ENCODE results near the gene C1R. TPM values are rescaled to one million over a fixed set of nuclear protein-coding genes. Genes with fewer than 3 reads are reported as not detected.
A peak's percentile ranks its signal among the peaks of the same experiment; 100 is the strongest.

Gene C1R
- total RNA-seq, 1 donor from 2014 or later = 3.3 TPM

- H3K79me2 ChIP-seq (ENCODE audit: low read depth) = no peaks in the 10 kb centered on the region
- Mint-ChIP-seq H3K9me3 (no peaks in the 10 kb centered on the region), H3K4me3 (no peak overlapping the region), H3K4me1 (peaks cover 6% of the 10 kb centered on the region), H3K27me3 (ENCODE audit: insufficient read depth, low read depth) (peaks cover 9% of the 10 kb centered on the region), H3K27ac (no peak overlapping the region), H3K36me3 (no peaks in the 10 kb centered on the region)
- H3K4me1 ChIP-seq = no peaks in the 10 kb centered on the region
- DNase-seq (ENCODE audit: low spot score) = no peak
- no peaks in the 10 kb centered on the region for H3K36me3 ChIP-seq
- no peak overlapping the region for H2AFZ ChIP-seq (replicated peaks)
- no peak overlapping the region for H3K9ac ChIP-seq
- no peaks in the 10 kb centered on the region for H4K20me1 ChIP-seq (ENCODE audit: low read depth)
- no peak for TF ChIP-seq EZH2phosphoT487 (IDR thresholded peaks at IDR 0.05)
- no peak for TF ChIP-seq EZH2 (IDR thresholded peaks at IDR 0.05)
- TF ChIP-seq CTCF (IDR thresholded peaks at IDR 0.05) = no peak
- H3K27me3 ChIP-seq = no peaks in the 10 kb centered on the region
- H3K4me2 ChIP-seq = no peak overlapping the region
- no peaks in the 10 kb centered on the region for H3K9me3 ChIP-seq (ENCODE audit: low read depth)
- no peak overlapping the region for H3K27ac ChIP-seq
- H3F3A ChIP-seq (ENCODE audit: low read depth) = no peaks in the 10 kb centered on the region
- no peak overlapping the region for H3K4me3 ChIP-seq
Observed at GRCh38 chr12:7064516-7064915, 27.7 kb downstream of the C1R start.

GRCh38 chr12:7061596-7061995 lies 30.6 kb downstream of the C1R start:
- Histone ChIP-seq H3K4me2 (no peak overlapping the region), H3K27me3 (no peaks in the 10 kb centered on the region), H3K9me3 (ENCODE audit: low read depth) (no peaks in the 10 kb centered on the region), H3K4me1 (no peaks in the 10 kb centered on the region), H2AFZ (replicated peaks) (no peak overlapping the region), H3K36me3 (no peaks in the 10 kb centered on the region), H3K27ac (no peak overlapping the region), H3K79me2 (ENCODE audit: low read depth) (no peaks in the 10 kb centered on the region), H3K4me3 (no peak overlapping the region), H3K9ac (no peak overlapping the region), H4K20me1 (ENCODE audit: low read depth) (no peaks in the 10 kb centered on the region), H3F3A (ENCODE audit: low read depth) (no peaks in the 10 kb centered on the region)
- TF ChIP-seq EZH2 (IDR thresholded peaks at IDR 0.05) (no peak), CTCF (IDR thresholded peaks at IDR 0.05) (no peak), EZH2phosphoT487 (IDR thresholded peaks at IDR 0.05) (no peak)
- no peak for DNase-seq (ENCODE audit: low spot score)
- H3K4me3 Mint-ChIP-seq = no peak overlapping the region
- peaks cover 9% of the 10 kb centered on the region for H3K27me3 Mint-ChIP-seq (ENCODE audit: insufficient read depth, low read depth)
- H3K9me3 Mint-ChIP-seq = no peaks in the 10 kb centered on the region
- H3K27ac Mint-ChIP-seq = peak overlapping the region; percentile 7
- H3K4me1 Mint-ChIP-seq = peaks cover 6% of the 10 kb centered on the region
- H3K36me3 Mint-ChIP-seq = no peaks in the 10 kb centered on the region

- peaks cover 9% of the 10 kb centered on the region for H3K27me3 Mint-ChIP-seq (ENCODE audit: insufficient read depth, low read depth)
- Histone ChIP-seq H3K9ac (no peak overlapping the region), H3K27me3 (no peaks in the 10 kb centered on the region), H4K20me1 (ENCODE audit: low read depth) (no peaks in the 10 kb centered on the region), H3F3A (ENCODE audit: low read depth) (no peaks in the 10 kb centered on the region), H3K9me3 (ENCODE audit: low read depth) (no peaks in the 10 kb centered on the region), H2AFZ (replicated peaks) (no peak overlapping the region), H3K79me2 (ENCODE audit: low read depth) (no peaks in the 10 kb centered on the region), H3K4me2 (no peak overlapping the region), H3K36me3 (no peaks in the 10 kb centered on the region), H3K4me1 (no peaks in the 10 kb centered on the region), H3K27ac (no peak overlapping the region), H3K4me3 (no peak overlapping the region)
- H3K4me3 Mint-ChIP-seq = no peak overlapping the region
- no peaks in the 10 kb centered on the region for H3K9me3 Mint-ChIP-seq
- TF ChIP-seq EZH2phosphoT487 (IDR thresholded peaks at IDR 0.05) (no peak), EZH2 (IDR thresholded peaks at IDR 0.05) (no peak)
- H3K36me3 Mint-ChIP-seq = no peaks in the 10 kb centered on the region
- no peak for DNase-seq (ENCODE audit: low spot score)
- H3K27ac Mint-ChIP-seq = peak overlapping the region; percentile 7
- peaks cover 6% of the 10 kb centered on the region for H3K4me1 Mint-ChIP-seq
Observed at GRCh38 chr12:7061138-7061537, 31.1 kb downstream of the C1R start.

- H3K27me3 Mint-ChIP-seq (ENCODE audit: insufficient read depth, low read depth) = peaks cover 5% of the 10 kb centered on the region
- H4K20me1 ChIP-seq (ENCODE audit: low read depth) = no peaks in the 10 kb centered on the region
- peaks cover 6% of the 10 kb centered on the region for H3K4me1 Mint-ChIP-seq
- no peaks in the 10 kb centered on the region for H3K36me3 Mint-ChIP-seq
- H3F3A ChIP-seq (ENCODE audit: low read depth) = no peaks in the 10 kb centered on the region
- H3K4me2 ChIP-seq = no peak within 1 kb of the TSS
- H3K9ac ChIP-seq = no peak within 1 kb of the TSS
- no peak within 1 kb of the TSS for H3K4me3 Mint-ChIP-seq
- H3K79me2 ChIP-seq (ENCODE audit: low read depth) = no peaks in the 10 kb centered on the region
- H3K4me1 ChIP-seq = no peaks in the 10 kb centered on the region
- H3K9me3 ChIP-seq (ENCODE audit: low read depth) = no peaks in the 10 kb centered on the region
- TF ChIP-seq EZH2phosphoT487 (IDR thresholded peaks at IDR 0.05) = no peak
- TF ChIP-seq EZH2 (IDR thresholded peaks at IDR 0.05) = no peak
- TF ChIP-seq CTCF (IDR thresholded peaks at IDR 0.05) = no peak
- H3K36me3 ChIP-seq = no peaks in the 10 kb centered on the region
- no peak within 1 kb of the TSS for H3K4me3 ChIP-seq
- peak within 1 kb of the TSS; percentile 32 for H3K27ac Mint-ChIP-seq
- H3K27me3 ChIP-seq = no peaks in the 10 kb centered on the region
- H3K27ac ChIP-seq = no peak within 1 kb of the TSS
- no peak within 1 kb of the TSS for H2AFZ ChIP-seq (replicated peaks)
- no peaks in the 10 kb centered on the region for H3K9me3 Mint-ChIP-seq
- DNase-seq (ENCODE audit: low spot score) = peak; percentile 6
Observed at GRCh38 chr12:7060353-7060954, 31.8 kb downstream of the C1R start, which contains the start of gene C1S. C1S (plus strand) TSS chr12:7060718; CDS start chr12:7061913, 1,195 bp downstream.

All from neural progenitor cell (in vitro differentiated cells).